Stimulated activated CD8-positive, alpha-beta memory T cell treated with anti-CD3 and anti-CD28 coated beads, Interleukin-7, amount 100 ng/mL, for 4 hours (primary cell): ENCODE data around the gene MTA1.
A peak's percentile ranks its signal among the peaks of the same experiment; 100 is the strongest.

Experiments
- DNase-seq, 2 donors: peaks; one replicate each; pipeline ENCODE4 v3.0.0-alpha.2; 2020; ENCODE audit warnings: low read depth in 2 of 2

Gene MTA1

DNA sequence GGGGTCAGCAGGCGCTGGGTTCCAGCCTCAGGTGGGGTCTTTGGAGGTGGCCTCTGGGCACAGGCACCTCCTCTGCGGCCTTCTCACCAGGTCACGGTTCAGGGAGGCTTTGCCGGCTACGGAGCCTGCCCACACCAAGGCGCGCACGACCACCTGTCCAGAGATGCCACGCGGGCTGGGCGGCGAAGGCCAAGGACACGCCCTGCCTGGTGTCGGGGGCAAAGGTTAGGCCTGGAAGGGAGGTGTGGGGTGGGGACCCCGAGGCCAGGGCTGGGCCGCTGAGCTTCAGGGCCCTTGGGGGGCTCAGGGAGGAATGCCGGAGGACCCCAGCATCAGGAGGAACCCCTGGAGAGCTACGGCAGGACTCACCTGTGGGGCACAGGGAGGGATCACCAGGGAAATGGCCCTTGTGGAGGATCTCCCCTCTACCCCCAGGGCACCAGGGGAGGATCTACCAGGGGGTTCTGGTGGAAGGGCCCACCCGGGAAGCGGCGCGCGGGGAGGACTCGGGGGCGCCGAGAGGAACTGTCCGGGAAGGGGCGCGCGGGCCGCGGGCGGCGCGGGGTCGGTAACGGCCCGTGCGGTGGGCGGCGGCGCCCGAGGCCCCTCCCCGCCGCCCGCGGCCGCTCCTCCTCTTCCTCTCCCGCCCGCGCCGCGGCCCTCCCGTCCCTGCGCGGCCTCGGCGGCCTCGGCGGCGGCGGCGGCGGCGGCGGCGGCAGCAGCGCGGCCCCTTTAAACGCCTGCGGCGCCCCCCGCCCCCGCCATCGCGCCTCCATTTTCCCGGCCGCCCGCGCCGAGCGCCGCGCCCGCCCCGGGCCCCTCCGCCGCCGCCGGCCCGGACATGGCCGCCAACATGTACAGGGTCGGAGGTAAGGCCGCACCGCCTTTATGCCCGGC lies at the start of gene MTA1:
MTA1 (plus strand) TSS at position 633 of the 897 bp plus-strand sequence; CDS start at position 842, 209 bp downstream.
- DNase-seq = peak in 1 of 2 donors; percentile 50

DNA sequence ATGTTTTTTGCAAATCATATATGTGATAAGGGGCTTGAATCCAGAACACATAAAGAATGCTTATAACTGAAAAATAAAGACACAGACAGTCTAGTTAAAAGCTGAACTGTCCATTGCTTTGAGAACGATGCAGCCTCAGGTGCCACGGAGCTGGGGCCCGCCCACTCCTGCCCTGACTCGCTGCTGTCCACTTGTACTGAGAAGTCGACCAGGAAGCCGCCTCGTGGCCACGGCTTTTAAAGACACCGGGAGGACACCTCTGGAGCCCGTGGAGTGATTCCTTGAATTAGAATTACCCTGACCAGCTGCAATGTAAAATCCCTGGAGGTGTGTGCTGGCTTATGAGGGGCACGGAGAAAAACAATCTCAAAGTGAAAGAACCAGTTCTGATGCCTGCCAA lies 45.2 kb upstream of the MTA1 start:
- DNase-seq = no peak

DNA sequence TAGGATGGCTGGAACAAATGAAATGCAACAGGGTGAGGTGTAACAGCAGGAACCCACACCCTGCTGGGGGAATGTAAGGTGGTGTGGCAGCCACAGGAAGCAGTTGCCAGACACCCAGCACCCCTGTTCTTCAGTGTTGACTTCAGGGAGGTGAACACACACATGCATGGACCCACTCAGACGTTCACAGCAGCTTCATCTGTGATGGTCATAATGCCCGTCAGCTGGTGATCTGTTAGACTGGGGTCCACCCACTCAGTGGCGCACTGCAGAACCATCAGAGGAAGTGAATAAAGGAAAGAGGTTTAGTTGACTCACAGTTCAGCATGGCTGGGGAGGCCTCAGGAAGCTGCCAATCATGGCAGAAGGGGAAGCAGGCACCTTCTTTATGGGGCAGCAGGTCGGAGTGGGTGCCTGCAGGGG lies 44.0 kb upstream of the MTA1 start:
- peak; percentile 26 for DNase-seq

DNA sequence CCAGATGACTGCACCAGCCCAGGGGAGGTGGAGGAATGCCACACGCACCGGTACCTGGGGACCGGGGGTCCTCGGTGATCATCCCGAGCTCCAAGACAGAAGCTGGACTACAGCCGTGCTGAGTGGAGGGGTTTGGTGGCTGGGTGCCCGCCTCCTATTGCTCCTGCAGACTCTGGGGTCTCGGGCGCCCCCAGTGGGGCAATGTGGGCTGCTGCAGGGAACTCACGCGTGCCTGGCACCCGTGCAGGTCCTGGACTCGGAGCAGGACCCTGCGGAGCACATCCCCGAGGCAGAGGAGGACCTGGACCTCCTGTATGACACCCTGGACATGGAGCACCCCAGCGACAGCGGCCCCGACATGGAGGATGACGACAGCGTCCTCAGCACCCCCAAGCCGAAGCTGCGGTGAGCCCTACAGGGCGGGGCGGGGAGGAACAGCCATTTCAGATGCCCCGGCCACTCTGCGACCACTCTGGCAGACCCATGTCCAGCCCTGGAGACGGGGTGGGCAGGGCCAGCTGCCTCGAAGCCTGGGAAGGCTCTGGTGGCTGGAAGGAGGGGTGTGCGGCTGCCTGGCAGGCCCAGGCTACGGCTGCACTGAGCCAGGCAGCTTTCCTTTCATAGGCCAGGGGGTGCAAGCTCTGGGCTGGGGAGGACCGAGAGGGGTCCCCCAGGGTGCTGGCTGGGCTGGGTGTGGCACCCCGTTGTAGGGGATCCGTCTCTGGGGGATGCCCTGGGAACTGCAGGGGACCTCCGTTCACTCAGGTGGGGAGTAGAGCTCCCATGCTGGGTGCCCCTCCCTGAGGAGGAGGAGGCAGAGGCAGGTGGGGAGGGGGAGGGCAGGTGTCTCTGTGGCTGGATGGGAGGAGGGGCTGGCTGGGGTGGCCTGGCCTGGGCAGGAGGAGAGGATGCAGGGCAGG lies 42.8 kb upstream of the MTA1 start:
- DNase-seq = no peak

DNA sequence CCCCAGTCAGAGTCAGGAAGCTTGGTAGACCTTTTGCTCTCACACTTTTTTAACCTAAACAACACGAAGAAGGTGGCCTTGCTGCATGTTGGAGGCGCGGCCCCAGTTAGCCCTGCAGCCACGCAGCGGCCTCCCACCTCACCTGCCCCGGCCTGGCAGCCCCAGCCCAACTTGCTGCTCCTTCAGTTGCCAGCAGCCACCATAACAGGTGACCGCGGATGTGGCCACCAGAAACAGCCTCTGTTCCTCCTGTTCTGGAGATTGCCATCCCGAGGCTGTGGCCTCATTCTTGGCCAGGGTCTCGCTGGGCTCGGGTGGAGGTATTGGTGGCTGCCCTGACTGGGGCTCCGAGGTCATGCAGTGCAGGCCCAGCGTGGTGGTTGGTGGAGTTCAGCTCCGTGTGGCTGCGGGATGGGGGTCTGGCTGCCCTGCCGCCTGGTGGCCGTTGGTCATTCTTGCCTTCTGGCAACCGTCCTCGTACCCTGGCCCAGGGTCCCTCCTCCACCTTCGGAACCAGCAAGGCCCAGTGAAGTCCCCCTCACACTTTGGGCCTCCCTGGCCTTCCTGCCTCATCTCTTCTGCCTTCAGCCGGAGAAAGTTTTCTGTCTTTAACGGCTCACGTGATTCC lies 42.0 kb upstream of the MTA1 start:
- DNase-seq = no peak

DNA sequence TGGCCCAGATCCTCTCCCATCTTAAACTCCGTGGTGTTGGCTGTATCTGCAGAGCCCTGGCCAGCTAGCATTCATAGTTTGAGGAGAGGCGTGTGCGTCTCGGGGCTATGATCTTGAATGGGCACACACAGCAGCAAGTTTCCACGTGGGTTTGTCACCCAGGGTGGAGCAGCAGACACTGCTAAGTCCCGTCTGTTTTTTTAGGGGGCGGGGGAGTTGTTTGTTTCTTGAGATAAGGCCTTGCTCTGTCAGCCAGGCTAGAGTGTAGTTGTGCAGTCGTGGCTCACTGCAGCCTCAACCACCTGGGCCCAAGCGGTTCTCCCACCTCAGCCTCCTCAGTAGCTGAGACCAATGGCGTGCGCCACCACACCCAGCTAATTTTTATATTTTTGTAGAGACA lies 41.4 kb upstream of the MTA1 start:
- DNase-seq = no peak

DNA sequence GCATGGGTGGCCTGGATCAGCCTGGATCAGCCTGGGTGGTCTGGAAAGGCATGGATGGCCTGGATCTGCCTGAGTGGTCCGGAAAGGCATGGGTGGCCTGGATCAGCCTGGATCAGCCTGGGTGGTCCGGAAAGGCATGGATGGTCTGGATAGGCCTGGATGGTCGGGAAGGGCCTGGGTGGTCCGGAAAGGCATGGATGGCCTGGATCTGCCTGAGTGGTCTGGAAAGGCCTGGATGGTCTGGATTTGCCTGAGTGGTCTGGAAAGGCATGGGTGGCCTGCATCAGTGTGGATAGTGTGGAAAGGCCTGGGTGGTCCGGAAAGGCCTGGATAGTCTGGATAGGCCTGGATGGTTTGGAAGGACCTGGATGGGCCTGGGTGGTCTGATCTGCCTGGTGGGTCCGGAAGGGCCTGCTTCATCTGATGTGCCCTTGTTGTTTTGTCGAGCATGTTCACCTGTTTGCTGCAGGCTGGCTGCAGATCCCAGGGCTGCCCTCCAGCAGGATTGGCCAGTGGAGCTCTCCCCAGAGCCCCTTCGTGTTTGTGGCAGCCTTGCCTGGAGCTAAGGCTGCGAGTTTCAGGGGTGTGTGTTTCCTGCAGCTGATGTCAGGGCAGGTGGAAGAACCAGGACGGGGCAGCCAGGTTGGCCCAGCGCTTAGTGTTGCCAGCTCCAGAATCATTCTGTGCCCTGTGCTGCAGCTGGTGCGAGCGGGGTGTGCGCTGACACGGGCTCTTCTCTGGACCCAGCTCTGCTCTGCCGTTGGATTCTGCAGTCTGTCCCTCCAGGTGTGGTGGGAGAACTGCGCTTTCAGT lies 40.5 kb upstream of the MTA1 start:
- no peak for DNase-seq

DNA sequence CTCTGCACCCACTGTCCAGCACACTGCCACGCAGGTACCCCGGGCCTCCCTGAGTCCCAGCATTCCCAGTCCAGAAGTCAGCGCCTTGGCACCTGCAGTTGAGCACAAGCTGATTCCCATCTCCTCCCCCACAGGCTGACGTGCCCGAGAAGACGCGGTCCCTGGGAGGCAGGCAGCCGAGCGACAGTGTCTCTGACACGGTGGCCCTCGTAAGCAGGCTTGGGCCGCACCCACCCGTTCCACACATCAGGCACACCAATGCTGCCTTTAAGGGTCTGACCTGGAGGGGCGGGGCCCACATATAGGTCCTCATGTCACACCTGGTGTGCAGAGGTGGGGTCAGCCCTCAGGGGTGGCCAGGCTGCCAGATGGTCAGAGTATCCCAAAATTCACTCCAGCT lies 39.7 kb upstream of the MTA1 start:
- DNase-seq = no peak

DNA sequence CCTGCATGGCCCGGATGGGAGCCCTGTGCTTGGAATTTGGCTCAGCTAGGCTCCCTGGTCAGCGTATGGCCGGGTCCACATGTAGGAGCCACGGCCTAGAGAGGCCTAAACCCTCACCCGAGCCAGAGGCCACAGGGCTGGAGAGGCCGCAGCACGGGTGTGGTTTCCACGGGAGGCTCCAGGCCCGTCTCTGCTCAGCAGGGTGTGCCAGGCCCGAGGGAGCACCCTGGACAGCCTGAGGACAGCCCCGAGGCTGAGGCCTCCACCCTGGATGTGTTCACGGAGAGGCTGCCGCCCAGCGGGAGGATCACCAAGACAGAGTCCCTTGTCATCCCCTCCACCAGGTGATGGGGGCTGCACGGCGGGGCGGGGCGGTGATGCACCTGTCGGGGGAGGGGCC lies 38.9 kb upstream of the MTA1 start:
- no peak for DNase-seq

DNA sequence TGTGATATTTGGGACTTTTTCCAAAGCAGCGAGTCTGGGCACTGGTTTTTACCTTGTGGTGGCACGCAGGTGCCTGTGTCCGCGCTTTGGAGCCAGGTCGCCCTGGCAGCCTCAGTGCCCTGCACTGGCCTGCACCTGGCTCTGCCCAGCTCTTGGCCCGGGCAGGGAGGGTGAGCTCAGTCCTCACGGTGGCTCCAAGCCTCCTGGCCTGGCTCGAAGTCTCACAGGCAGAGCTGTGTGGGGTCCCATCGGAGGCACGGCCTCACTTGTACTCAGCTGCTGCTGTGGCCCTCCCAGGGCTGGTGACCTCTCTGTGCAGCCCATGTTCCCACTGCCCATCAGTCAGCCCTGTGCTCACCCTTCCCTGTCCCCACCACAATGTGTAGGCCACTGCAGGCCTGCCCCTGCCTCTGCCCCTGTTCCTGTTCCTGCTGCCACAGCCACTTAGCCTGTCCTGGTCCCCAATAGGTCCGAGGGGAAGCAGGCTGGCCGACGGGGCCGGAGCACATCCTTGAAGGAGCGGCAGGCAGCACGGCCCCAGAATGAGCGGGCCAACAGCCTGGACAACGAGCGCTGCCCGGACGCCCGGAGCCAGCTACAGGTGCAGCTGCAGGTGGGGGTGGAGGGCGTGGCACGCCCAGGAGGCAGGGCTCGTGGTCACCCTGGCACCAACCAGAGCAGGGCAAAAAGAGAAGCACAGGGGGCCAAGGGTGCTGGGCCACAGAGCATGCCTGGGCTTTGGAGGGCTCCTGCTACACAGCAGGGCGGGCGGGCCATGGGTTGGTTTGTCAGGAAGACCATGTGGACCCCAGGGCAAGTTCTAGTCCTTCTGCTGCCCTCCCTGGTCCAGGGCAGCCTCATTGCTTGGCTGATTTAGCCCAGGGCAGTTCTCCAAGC lies 37.9 kb upstream of the MTA1 start:
- no peak for DNase-seq

DNA sequence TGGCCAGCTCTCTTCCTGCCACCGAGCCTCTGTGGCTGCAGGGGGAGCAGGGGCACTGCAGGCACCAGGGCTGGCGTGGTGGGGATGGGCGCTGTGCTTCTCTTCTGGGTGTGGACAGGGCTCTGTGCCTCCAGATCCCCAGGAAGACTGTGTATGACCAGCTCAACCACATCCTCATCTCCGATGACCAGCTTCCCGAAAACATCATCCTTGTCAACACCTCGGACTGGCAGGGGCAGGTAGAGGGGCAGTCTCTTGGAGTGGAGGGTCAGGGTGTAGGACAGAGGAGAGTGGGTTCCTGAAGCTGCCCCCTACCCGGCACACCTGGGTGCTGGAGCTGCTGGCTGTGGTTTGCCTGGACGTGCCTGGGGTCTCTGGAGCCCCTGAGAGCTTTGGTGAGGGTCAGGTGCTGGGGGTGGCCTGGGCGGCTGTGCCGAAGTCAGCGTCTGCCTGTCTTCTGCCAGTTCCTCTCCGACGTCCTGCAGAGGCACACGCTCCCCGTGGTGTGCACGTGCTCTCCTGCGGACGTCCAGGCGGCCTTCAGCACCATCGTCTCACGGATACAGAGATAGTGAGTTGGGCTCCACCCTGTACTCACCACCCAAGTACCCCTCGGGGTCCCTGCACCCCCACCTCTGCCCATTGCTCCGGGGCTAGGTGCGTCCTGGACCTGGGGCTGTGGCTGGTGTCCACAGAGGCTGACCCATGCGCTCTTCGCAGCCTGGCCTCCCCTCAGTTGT lies 37.1 kb upstream of the MTA1 start:
- no peak for DNase-seq

DNA sequence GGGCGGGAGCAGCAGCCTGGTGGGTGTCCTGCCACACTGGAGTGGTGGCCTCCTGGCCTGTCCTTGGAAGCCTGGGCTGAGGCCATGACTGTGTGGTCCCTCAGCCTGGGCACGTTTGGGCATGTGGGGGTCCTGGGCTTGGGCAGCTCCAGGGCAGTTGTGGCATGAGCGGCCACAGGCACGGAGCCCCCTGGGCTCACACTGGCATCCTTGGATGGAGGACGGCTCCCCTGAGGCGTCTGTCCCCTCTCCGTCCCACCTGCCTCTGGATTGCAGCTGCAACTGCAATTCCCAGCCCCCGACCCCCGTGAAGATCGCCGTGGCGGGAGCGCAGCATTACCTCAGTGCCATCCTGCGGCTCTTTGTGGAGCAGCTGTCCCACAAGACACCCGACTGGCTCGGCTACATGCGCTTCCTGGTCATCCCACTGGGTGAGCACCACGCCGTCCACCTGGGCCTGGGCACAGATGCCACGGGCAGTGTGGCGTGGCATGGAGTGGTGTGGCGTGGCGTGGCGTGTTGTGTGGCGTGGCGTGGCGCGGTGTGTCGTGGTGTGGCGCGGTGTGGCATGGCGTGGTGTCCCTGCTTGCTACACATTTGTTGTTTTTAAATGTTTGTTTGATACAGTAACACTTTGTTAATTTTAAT lies 36.4 kb upstream of the MTA1 start:
- DNase-seq = no peak

DNA sequence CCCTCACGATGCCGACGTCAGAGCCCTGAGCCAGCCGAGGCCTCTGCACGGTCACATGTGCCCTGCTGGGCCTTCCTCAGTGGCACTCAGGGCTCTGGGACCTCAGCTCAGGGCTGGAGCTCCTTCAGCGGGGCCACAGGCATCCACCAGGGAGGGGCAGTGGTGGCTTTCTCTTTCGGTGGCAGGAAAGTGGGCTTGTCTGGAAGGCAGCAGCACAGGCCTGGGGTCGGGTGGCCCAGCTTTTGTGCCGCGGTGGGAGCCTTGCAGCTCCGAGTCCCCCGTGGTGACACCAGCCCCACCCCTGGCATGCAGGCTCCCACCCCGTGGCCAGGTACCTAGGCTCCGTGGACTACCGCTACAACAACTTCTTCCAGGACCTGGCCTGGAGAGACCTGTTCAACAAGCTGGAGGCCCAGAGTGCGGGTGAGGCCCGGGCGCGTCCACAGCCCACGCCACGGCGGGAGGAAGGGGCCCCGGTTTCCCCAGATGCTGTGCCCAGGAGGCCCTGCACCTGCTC lies 35.5 kb upstream of the MTA1 start:
- DNase-seq = no peak

DNA sequence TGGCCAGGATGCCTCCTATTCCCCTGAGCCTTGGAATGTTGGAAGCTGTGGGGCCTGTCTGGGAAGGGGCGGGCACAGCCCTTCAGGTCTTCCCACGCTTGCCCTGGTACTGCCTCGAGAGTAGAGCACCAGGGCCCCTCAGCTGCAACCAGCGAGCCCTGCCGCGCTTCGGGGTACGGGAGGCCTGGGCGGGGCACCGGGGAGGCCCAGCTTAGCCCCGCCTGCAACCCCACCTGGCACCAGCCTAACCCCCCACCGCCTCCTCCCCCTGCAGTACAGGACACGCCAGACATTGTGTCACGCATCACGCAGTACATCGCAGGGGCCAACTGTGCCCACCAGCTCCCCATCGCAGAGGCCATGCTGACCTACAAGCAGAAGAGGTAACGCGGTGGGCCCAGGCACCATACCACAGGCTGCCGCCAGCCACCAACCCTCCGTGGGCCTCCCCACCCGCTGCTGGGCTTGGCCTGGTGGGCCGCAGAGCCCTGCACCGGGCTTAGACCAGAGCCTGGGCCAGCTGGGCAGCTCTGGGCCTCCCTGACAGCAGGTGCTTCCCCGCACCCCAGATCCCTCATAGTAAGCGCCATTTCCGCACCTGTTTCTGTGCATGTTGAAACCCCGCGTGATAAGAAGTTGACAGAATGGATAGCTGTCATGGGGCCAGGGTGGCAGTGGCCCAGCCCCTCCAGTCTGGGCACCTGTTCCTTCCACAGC lies 34.9 kb upstream of the MTA1 start:
- no peak for DNase-seq

DNA sequence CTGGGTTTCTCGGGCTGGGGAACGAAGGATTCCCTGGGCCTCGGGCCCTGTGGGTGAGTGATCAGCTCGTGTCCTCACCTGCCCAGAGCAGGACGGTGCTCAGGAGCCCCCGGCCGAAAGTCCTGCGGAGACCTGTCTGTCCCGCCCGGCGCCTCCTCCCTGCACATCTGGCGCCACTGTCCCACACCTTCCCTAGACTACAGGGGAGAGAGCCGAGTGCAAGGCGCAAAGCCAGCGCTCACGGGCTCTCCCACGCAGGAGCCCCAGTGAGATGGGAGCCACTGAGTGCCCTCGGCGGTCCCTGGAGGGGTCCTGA lies 34.3 kb upstream of the MTA1 start:
- no peak for DNase-seq

DNA sequence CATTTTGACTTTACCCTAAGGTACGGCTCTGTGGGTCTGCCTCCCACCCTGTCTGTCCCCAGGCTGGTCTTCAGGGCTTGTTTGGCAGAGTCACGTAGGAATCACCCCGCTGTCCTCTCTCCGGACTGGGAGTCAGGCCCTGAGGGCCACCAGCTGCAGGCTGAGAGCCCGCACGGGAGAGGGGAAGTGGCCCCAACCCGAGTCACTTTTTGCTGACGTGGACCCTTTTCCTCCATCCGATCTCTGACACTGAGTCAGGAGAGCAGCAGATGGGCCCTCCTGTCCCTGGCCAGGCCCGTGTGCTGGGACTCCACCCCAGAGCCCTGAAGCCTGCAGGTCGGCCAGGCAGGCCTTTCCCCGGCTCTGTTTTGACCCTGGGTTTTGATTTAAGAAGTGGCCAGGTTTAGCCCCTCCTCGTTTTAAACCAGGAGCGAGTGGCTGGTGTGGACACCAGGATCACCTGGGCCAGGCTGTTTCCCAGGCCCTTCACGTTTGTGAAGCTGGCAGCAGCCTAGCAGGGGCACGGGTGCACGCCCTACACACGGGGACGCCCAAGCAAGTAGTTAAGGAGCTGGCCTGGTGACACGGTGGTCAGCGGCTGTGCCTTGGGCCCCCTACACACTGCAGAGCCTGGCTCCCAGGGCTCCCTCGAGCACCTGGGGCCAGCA lies 33.8 kb upstream of the MTA1 start:
- DNase-seq = no peak

DNA sequence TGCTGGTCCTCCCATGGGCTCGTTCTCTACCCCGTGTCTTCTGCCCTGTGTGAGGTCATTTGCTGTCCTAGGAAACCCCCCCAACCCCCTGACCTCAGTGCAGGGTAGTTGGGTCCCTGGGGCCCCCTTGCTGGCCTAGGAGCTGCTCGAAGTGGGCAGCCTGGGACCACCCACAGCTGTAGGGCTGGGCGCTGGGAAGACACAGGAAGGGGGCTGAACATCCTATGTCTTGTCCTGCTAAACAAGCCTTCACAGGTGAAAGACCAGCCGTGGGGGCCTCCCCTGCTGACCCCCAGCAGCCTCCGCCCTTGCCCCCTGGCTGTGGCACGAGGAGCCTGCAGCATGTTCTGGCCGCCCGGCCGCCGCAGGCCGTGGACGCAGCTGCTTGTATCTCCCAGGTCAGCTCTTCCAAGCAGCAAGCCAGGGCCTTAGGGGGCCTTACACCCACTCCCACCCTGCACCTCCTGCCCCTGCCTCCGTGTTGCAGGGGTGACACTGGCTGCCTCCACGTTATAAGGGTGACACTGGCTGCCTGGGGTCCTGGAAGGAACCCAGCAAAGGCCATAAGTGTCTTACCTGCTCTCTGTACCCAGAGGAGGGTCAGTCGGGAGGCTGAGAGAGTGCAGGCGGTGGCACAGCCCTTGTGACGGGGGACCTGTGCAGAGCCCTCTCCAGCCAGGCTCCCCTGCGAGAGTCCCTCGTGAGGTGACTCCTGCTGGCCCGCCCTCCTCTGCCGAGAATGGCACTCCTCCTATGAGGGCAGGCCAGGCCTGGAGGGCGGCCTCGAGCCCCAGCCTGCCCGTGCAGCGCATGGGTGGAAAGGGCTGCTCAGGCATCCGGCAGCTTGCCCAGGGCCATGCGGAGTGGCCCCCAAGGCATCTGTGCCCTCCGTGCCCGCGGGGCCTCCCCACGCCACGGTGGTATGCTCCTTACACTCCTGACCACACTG lies 32.8 kb upstream of the MTA1 start:
- DNase-seq = no peak
